Measurements from ENCODE around the gene CHMP1A. TPM values are rescaled to one million over a fixed set of nuclear protein-coding genes. Genes with fewer than 3 reads are reported as not detected.
A peak's percentile ranks its signal among the peaks of the same experiment; 100 is the strongest.

CHMP1A gene
- total RNA-seq, 4 donors from 2014 or later, result 54.5 to 101 (median 82.2) TPM

GRCh38 chr16:89656435-89657121, 930 bp downstream of the CHMP1A start:
- H3K36me3 ChIP-seq, result peaks cover 0 to 43% of the 10 kb centered on the region in 2 donors
- H3K27me3 ChIP-seq, result no peaks in the 10 kb centered on the region
- H3K4me1 ChIP-seq, result peaks cover 0 to 27% (median 16%) of the 10 kb centered on the region in 3 donors
- WGBS, 2 donors (ENCODE audit: low coverage in 1 of 2), result 20 to 57% methylated on average over 7 to 8 of the region's 32 CpGs
- ATAC-seq, result no peak
- H3K27ac ChIP-seq, result peak overlapping the region in 3 of 4 donors; percentile 86 to 88 (median 87)
- no peak for TF ChIP-seq EP300 (IDR thresholded peaks at IDR 0.05)
- TF ChIP-seq CTCF (IDR thresholded peaks at IDR 0.05), result no peak
- TF ChIP-seq POLR2A (IDR thresholded peaks at IDR 0.05), result no peak
- peak overlapping the region; percentile 56 to 99 for H3K4me3 ChIP-seq
- H3K9me3 ChIP-seq, result no peaks in the 10 kb centered on the region

GRCh38 chr16:89655062-89655643, 2.4 kb downstream of the CHMP1A start:
- TF ChIP-seq EP300 (IDR thresholded peaks at IDR 0.05), result no peak
- TF ChIP-seq POLR2AphosphoS5 (IDR thresholded peaks at IDR 0.05), result no peak
- TF ChIP-seq POLR2A (IDR thresholded peaks at IDR 0.05), result no peak
- TF ChIP-seq CTCF (IDR thresholded peaks at IDR 0.05), result no peak
- WGBS, 2 donors (ENCODE audit: low coverage in 1 of 2), result 85 to 87% methylated on average over 6 to 8 of the region's 10 CpGs
- H3K4me3 ChIP-seq, result no peak overlapping the region

GRCh38 chr16:89653656-89654295, 3.7 kb downstream of the CHMP1A start:
- WGBS, 2 donors (ENCODE audit: low coverage in 1 of 2), result 75 to 83% methylated on average over 6 to 7 of the region's 10 CpGs
- Histone ChIP-seq H3K27ac (no peak overlapping the region), H3K9me3 (no peaks in the 10 kb centered on the region), H3K27me3 (no peaks in the 10 kb centered on the region), H3K4me3 (no peak overlapping the region), H3K4me1 (peaks cover 0 to 22% (median 14%) of the 10 kb centered on the region in 3 donors), H3K36me3 (peaks cover 0 to 52% of the 10 kb centered on the region in 2 donors)
- ATAC-seq, result no peak
- TF ChIP-seq POLR2A (IDR thresholded peaks at IDR 0.05) (no peak), POLR2AphosphoS5 (IDR thresholded peaks at IDR 0.05) (no peak), CTCF (IDR thresholded peaks at IDR 0.05) (no peak), EP300 (IDR thresholded peaks at IDR 0.05) (no peak)

More at GRCh38 chr16:89655062-89655643, 2.4 kb downstream of the CHMP1A start:
- Histone ChIP-seq H3K9me3 (no peaks in the 10 kb centered on the region), H3K4me1 (peaks cover 0 to 27% (median 16%) of the 10 kb centered on the region in 3 donors), H3K27me3 (no peaks in the 10 kb centered on the region), H3K36me3 (peaks cover 0 to 42% of the 10 kb centered on the region in 2 donors), H3K27ac (no peak overlapping the region)
- no peak for ATAC-seq

GRCh38 chr16:89651584-89651983, 5.9 kb downstream of the CHMP1A start:
- WGBS, 2 donors (ENCODE audit: low coverage in 1 of 2), result 100% methylated on average over 2 of the region's 15 CpGs
- TF ChIP-seq POLR2A (IDR thresholded peaks at IDR 0.05) (no peak), EP300 (IDR thresholded peaks at IDR 0.05) (no peak), CTCF (IDR thresholded peaks at IDR 0.05) (no peak), POLR2AphosphoS5 (IDR thresholded peaks at IDR 0.05) (no peak)
- Histone ChIP-seq H3K4me1 (peaks cover 0 to 9% (median 5%) of the 10 kb centered on the region in 3 donors), H3K4me3 (no peak overlapping the region), H3K27me3 (no peaks in the 10 kb centered on the region), H3K27ac (no peak overlapping the region), H3K36me3 (peaks cover 0 to 66% of the 10 kb centered on the region in 2 donors), H3K9me3 (no peaks in the 10 kb centered on the region)
- no peak for ATAC-seq
